Measurements from ENCODE around the gene SKP2. TPM values are rescaled to one million over a fixed set of nuclear protein-coding genes. Genes with fewer than 3 reads are reported as not detected.

The SKP2 gene
- total RNA-seq, 1 experiment from 2014 or later: 21.5 TPM

DNA sequence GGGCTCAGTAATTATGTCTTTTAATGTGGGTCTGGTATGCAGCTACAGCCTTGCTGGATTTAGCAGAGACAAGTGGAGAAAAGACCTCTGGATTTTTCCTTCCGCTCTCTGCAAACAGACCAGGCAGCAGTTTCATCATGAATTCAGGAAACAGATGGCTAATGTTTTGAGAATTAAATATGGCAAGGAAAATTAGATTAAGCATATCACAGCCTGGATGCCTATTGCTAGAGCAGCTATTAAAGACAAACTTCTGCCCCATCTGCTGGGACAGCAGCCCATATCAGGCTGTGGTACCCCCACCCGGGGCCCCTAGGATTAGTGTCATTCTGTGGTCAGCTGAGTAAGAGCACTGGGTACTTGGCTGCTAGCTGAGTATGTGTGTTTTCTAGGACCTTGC, 6.2 kb downstream of the SKP2 start:
- peaks cover 6% of the 10 kb centered on the region; the same call in 1 of the 2 replicates for H3K4me1 ChIP-seq (ENCODE audit: control insufficient read depth, insufficient read depth, low read length)
- no peak overlapping the region for H3K4me3 ChIP-seq (ENCODE audit: low read depth in 2 of 2, low read length in 2 of 2)
- no peaks in the 10 kb centered on the region for H3K9me3 ChIP-seq (ENCODE audit: control insufficient read depth, insufficient read depth, low read depth, low read length)
- DNase-seq (ENCODE audit: low read depth, low spot score): no peak
- ChIA-PET CTCF (no interaction called here), POLR2A (no interaction called here)
- in situ Hi-C loops (cut with HindIII; ENCODE audit: low pct_unique_long_range_greater_than_20kb, low sequenced_read_pairs) (no loop called here), intact Hi-C loops (cut with micrococcal nuclease; ENCODE audit: unreplicated experiment) (no loop called here)
- no peak for ATAC-seq
- BruUV-seq (replicated peaks): no TSS peak
- H3K27ac ChIP-seq (ENCODE audit: low read length): no peak overlapping the region
- no peaks in the 10 kb centered on the region for H3K27me3 ChIP-seq (ENCODE audit: control insufficient read depth, insufficient read depth, low read length)
- TF ChIP-seq SIN3A (IDR thresholded peaks at IDR 0.05; ENCODE audit: borderline replicate concordance, insufficient read depth, low read depth, low read length): no peak
- no peak for TF ChIP-seq POLR2AphosphoS5 (IDR thresholded peaks at IDR 0.05; ENCODE audit: low read depth, low read length)
- TF ChIP-seq, protein P1, sequence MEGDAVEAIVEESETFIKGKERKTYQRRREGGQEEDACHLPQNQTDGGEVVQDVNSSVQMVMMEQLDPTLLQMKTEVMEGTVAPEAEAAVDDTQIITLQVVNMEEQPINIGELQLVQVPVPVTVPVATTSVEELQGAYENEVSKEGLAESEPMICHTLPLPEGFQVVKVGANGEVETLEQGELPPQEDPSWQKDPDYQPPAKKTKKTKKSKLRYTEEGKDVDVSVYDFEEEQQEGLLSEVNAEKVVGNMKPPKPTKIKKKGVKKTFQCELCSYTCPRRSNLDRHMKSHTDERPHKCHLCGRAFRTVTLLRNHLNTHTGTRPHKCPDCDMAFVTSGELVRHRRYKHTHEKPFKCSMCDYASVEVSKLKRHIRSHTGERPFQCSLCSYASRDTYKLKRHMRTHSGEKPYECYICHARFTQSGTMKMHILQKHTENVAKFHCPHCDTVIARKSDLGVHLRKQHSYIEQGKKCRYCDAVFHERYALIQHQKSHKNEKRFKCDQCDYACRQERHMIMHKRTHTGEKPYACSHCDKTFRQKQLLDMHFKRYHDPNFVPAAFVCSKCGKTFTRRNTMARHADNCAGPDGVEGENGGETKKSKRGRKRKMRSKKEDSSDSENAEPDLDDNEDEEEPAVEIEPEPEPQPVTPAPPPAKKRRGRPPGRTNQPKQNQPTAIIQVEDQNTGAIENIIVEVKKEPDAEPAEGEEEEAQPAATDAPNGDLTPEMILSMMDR (IDR thresholded peaks at IDR 0.05): no peak
- TF ChIP-seq, protein P2, sequence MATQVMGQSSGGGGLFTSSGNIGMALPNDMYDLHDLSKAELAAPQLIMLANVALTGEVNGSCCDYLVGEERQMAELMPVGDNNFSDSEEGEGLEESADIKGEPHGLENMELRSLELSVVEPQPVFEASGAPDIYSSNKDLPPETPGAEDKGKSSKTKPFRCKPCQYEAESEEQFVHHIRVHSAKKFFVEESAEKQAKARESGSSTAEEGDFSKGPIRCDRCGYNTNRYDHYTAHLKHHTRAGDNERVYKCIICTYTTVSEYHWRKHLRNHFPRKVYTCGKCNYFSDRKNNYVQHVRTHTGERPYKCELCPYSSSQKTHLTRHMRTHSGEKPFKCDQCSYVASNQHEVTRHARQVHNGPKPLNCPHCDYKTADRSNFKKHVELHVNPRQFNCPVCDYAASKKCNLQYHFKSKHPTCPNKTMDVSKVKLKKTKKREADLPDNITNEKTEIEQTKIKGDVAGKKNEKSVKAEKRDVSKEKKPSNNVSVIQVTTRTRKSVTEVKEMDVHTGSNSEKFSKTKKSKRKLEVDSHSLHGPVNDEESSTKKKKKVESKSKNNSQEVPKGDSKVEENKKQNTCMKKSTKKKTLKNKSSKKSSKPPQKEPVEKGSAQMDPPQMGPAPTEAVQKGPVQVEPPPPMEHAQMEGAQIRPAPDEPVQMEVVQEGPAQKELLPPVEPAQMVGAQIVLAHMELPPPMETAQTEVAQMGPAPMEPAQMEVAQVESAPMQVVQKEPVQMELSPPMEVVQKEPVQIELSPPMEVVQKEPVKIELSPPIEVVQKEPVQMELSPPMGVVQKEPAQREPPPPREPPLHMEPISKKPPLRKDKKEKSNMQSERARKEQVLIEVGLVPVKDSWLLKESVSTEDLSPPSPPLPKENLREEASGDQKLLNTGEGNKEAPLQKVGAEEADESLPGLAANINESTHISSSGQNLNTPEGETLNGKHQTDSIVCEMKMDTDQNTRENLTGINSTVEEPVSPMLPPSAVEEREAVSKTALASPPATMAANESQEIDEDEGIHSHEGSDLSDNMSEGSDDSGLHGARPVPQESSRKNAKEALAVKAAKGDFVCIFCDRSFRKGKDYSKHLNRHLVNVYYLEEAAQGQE (IDR thresholded peaks at IDR 0.05; ENCODE audit: insufficient read depth in 1 of 2, low read depth in 2 of 2, low read length in 1 of 2): no peak
- no peak for TF ChIP-seq TCF7L2 (IDR thresholded peaks at IDR 0.05; ENCODE audit: low read depth, low read length)
- peaks cover 7% of the 10 kb centered on the region for H3K36me3 ChIP-seq (ENCODE audit: control insufficient read depth, insufficient read depth, low read length)

DNA sequence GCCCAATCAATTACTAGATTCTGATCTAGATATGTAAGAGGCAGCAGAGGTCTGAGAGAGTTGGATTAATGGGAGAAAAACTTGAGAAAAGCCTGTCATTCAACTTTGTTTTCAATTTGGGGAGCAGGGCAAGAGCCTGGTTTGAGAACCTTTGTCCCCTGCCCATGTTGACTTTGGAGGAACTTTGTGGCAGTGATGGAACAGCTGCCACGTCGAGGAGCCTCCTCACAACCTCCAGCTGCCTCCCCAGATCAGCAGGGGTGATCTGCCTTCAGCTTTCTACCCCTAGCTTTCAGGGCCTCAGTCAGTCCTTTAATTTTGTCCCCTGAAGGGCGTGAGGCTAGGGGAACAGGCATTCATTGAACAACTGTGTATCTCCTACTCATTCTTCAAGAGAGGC, 8.7 kb downstream of the SKP2 start:
- Histone ChIP-seq H3K27me3 (ENCODE audit: control insufficient read depth, insufficient read depth, low read length) (no peaks in the 10 kb centered on the region), H3K4me3 (ENCODE audit: low read depth in 2 of 2, low read length in 2 of 2) (no peak overlapping the region), H3K36me3 (ENCODE audit: control insufficient read depth, insufficient read depth, low read length) (peaks cover 9% of the 10 kb centered on the region), H3K9me3 (ENCODE audit: control insufficient read depth, insufficient read depth, low read depth, low read length) (no peaks in the 10 kb centered on the region), H3K27ac (ENCODE audit: low read length) (no peak overlapping the region), H3K4me1 (ENCODE audit: control insufficient read depth, insufficient read depth, low read length) (no peaks in the 10 kb centered on the region)
- in situ Hi-C loops (cut with HindIII; ENCODE audit: low pct_unique_long_range_greater_than_20kb, low sequenced_read_pairs) (no loop called here), intact Hi-C loops (cut with micrococcal nuclease; ENCODE audit: unreplicated experiment) (no loop called here)
- no TSS peak for BruUV-seq (replicated peaks)
- ATAC-seq (no peak), DNase-seq (ENCODE audit: low read depth, low spot score) (no peak)
- no peak for TF ChIP-seq POLR2AphosphoS5 (IDR thresholded peaks at IDR 0.05; ENCODE audit: low read depth, low read length)
- TF ChIP-seq, protein P1 (IDR thresholded peaks at IDR 0.05): no peak
- TF ChIP-seq, protein P2 (IDR thresholded peaks at IDR 0.05; ENCODE audit: insufficient read depth in 1 of 2, low read depth in 2 of 2, low read length in 1 of 2): no peak
- TF ChIP-seq SIN3A (IDR thresholded peaks at IDR 0.05; ENCODE audit: borderline replicate concordance, insufficient read depth, low read depth, low read length): no peak
- ChIA-PET CTCF (no interaction called here), POLR2A (no interaction called here)
